GM19025 (cell line): Measurements from ENCODE around the gene G6PC2.
"Not testable (repeated sequence)": the region's sequence is repeated elsewhere in the genome, so short reads cannot be mapped to it uniquely, and the experiment has no call there.

Experiments
- ATAC-seq: cut with Tn5 transposase; IDR thresholded peaks from one replicate; pipeline ENCODE4 v1.9.1; 2021; ENCODE audit warnings: mild to moderate bottlenecking, low read depth, moderate library complexity; ENCODE audit not compliant: unreplicated experiment

Gene G6PC2

DNA sequence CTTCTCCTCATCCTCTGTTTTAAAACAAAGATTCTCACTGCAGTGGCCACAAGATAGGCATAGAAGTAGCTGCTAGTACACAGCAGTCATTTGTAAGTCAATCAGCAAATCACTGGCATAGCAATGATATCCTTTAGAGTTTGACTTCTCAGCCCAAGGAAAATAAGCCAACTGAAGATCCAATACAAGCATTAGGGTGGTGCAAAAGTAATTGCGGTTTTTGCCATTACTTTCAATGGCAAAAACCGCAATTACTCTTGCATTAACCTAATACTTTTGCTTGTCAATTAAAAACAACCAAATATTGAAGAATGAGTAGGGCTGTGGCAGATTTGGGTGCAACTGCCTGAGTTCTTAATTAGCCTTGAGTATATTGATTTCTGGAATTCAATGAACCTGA is 2.8 kb downstream of the G6PC2 start:
- no peak for ATAC-seq

DNA sequence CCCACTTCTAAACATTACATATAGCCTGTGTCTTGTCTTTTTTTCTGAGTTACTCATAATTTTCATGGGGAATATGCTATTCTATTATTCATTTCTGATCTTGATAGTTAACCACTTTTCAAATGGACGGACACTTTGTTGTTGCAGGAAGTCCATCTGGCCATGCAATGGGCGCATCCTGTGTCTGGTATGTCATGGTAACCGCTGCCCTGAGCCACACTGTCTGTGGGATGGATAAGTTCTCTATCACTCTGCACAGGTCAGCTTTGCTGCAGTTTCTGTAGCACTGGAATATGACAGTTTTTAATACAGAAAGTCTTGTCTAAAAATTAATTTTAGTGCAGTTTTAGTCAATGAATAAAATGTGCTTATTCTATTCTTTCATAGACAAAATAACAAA is 3.3 kb downstream of the G6PC2 start:
- ATAC-seq = no peak

DNA sequence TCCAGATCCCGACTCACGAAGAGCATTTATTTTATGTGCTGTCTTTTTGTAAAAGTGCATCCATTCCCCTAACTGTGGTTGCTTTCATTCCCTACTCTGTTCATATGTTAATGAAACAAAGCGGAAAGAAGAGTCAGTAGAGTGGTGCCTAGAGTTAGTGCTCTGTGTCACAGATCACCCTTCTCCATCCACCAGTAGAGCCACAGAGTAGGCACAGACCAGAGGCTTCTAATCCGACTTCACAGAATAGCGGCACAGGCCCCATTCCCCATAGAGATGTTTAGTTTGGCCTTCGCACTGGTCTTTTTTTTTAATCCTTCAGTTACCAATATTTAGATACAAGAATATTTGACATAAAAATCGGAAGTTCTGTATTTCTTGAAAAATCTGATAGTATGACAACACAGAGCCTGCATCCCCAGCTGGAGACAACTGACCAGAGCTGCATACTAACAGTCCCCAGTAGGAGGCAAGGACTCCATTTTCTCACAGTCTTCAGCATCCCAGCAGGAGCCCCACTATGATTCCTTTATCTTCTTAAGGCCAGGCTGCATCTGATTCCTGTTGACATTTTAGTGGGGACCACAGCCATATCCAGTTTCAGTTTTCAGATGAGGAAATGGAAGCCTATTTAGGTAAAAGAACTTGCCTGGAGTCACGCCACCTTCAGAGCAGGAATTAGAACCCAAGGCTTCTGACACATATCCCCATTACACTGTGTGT is 7.0 kb downstream of the G6PC2 start:
- ATAC-seq = no peak

DNA sequence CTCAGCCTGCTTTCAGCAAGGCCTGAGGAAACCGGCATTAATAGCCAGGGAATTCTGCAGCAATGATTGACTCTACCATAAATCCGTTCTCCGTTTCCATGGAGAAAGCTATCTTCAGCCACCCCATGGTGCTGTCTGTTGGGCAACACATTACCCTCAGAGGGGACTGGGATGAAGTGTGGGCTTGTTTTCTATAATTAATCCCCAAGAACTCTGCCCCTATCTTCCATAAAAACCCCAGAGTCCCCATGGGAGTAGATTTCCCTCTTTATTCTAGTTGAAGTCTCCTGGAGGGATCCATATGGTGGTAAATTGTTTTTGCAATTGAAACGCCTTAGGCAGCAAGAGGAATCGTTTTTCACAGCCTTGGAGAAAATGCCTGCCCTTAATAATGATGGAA is 9.2 kb downstream of the G6PC2 start:
- no peak for ATAC-seq

DNA sequence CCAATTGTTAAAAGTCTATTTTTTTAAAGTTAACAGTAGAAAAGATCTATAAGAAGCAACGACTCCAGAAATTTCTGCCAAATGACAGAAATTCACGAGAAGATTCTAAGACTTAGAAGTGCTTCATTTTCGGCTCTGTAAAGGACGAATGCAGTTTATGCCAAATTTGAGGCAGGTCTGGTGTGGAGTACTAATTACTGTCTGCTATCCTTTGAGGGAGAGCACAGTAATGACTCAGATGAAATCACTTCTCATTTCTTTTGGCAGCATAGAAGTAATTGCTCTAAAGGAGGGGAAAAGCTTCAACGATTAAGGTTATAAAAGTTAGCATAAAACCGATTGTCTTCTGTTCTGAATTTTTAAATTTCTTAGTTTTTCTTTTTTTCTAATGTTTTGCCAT is 11.4 kb downstream of the G6PC2 start:
- ATAC-seq = no peak

DNA sequence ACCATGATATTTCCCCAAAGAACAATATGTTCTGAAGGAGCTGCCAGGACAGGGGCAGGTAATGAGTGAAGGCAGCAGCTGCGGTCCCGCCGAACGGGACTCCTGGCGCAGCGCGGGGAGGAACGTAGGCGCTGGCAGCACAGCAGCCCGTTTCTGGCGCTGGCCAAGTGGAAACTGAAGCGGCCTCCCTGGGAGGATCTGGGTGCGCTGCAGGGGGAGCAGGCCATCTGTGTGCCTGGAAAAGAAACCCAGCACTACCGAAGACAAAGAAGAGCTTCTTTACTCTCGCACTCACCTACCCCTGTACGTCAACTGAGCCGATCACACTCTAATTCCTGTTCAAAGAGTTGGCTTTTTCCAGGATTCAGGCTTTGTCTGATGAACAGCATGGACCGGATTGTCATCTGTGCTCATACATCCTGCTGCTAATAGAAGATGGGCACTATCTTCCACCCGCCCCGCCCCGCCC is 11.8 kb downstream of the G6PC2 start:
- no peak for ATAC-seq

DNA sequence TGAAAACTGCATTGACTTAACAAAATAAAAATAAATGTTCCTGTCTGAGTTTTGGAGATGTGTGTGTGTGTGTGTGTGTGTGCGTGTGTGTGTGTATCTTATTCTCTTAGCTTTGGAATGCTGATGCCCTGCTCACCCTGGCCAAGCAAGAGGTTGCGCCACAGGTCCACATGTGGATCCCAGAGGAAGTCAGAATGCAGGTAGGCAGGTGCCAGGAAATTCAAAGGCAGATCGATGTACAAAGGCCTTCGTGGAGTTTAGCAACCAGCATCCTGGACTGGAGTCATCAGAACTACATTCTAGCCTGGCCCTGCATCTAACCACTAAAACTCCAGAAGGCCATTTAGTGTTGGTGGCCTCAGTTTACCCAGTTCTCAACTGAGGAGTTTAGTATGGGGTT is 12.4 kb downstream of the G6PC2 start:
- ATAC-seq = no peak

DNA sequence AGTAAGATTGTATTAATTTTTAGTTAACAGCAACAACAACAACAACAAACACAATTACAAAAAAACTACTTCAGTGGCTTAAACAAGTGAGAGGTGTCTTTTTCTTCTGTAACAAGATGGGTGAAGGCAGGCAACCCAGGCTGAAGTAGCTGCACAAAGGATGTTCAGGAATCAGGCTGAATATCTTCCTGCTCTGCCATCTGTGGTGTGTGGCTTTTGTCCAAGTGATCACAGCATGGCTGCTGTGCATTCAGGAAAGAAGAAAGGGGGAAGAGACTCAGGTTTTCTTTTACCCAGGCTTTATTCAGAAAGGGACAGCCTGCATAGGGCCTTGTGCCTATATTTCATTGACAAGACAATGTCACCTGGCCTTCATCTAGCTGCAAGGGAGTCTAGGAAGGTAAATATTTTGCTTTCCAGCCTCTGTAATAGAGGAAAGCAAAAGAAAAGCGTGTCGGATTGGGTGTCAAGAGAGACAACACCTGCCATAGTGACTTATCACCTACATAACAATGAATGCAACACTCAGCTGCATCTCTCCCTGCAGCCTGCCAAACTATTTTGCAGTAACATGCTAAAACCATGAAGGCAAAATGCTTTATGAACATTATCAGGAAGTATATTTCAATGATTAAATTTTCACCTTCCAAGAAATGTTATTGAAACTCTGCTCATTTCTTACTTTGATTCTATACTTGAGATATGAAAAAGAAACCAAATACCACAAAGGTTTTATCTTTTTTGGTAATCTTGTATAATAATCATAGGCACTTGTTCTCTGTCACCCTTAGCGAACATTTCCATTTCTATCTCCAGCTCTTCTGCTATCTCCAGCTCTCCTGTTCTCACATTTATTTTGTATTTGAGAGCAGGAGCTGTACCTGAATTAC is 14.6 kb downstream of the G6PC2 start:
- no peak for ATAC-seq

DNA sequence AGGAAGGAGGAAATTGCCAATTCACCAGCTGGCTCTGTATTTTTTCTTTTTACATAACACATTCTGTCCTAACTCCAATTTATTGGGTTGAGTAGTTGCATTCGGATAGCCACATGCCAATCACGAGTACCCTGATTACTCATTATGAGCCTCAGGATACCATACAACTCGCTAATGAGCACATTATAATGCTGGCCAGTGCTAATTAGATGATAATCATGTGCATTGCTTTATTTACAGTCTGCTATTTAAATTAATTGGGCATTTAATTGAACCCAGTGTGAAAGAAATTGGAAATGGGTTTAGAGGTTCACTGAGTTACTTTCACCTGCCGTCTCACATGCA is 15.2 kb downstream of the G6PC2 start:
- ATAC-seq = no peak

DNA sequence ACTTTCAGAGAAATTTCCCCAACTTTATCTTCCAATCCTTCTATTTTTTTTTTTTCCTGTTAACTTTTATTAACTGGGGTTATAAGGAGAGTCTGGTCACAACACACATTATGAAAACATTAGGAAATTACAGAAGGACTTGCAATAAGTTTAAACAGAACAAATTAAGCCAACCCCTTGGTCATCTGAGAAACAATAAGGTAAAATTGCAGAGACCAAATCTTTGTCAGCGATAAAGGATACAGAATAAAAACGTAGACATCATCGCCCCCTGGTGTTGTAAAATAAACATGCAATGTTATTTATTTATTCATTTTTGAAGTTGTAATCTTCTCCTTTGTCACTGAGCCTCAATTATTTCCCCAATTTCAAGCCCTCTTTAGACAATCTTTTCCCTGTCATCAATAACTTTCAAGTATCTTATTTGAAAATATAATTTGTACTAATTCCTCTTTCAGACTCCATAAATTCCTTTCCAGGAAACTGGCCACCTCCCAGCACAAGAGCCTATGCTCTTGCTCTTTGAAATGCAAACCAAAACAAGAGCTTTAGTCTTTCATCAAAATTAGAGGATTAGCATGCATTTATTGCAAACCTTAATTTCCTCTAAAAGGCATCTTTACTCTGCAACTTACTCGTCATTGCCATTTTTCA is 19.5 kb downstream of the G6PC2 start:
- no peak for ATAC-seq

DNA sequence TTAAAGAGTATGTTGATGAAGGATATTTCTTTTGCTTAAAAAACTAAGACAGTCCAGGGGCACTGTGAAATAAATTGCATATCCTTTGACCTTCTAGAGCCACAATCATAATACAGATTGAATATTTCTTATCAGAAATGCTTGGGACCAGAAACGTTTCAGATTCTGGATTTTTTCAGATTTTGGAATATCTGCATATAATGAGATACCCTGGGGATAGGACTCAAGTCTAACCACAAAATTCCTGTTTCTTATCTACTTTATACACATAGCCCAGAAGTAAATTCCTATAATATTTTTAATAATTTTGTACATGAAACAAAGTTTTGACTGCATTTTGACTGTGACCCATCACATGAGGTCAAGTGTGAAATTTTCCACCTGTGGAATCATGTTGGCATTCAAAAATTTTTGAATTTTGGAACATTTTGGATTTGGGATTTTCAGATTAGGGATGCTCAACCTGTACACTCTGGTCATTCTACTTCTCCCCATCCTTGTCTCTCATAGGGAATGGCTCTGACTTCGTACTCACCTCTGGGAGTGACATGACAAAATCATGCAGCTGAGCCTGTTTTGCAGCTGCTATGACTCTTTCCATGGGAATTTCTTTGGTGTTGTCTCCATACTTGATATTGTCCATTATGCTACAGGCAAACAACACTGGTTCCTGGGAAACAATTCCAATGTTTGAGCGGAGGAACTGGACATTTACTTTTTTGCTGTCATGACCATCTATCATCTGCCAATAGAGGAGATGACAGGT is 25.7 kb downstream of the G6PC2 start:
- no peak for ATAC-seq

DNA sequence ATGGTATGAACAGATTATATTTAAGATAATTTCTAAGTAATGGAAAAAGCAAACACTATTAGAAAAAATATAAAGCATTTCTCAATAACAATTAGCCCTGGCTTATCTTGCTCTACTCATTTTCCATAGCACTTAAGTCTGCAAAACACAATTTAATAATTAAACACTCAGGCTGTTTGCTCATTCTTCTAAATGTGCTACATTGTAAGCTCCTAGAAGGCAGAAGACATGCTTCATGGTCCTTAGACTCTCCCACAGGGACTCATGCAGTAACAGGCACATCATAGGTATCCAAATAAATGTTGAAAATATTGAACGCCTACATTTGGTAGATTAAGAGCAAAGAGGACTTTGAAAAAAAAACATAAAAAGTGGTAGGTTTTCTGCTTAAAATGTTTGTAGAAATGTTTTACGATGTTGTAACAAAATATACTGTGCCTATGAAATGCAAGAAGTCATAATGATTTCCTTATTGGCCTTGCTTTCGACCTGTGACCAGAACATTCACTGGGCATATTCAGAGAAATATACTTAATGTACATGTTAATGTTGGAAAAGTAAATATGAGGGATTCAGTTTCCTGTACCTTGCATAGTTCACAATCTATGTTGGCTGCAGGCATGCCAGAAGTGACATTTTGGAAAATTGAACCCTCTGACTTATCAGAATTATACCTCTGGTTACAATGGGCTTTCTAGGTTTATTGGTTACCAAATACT is 27.2 kb downstream of the G6PC2 start:
- ATAC-seq = no peak

DNA sequence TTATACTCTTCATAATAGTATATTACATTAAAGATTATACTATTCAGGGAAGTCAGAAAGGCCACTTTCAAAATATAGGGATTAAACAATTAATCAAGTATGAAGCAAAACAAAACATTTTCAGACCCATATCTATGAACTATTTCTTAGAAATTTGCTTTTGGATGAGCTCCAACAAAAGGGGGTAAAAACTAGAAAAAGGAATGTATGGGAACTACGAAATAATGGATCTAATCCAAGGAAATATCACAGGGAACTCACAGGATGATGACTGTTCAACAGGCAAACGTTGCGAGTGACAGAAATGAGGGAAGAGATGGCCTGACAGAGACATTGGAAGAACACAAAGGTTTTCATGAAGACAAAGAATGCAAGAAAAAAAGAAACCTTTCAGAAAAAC is 27.9 kb downstream of the G6PC2 start:
- no peak for ATAC-seq

DNA sequence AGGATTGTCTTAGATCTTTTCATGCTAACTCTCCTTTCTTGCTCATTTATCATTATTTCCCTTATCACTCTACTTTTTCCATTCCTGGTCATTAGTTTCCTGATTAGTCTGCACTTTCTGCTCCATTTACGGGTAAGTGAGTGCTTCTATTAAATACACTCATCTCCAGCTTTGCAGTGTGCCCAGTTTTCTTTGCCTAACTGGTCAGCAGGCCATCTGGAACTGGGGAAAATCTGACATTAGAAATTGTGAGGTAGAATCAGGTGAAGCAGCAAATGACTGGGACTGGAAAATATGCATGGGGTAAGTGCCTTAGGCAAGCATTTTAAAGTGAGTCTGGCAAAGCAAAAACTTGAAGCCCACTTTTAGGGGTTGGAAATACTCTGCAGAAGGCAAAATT is 29.2 kb downstream of the G6PC2 start:
- no peak for ATAC-seq

DNA sequence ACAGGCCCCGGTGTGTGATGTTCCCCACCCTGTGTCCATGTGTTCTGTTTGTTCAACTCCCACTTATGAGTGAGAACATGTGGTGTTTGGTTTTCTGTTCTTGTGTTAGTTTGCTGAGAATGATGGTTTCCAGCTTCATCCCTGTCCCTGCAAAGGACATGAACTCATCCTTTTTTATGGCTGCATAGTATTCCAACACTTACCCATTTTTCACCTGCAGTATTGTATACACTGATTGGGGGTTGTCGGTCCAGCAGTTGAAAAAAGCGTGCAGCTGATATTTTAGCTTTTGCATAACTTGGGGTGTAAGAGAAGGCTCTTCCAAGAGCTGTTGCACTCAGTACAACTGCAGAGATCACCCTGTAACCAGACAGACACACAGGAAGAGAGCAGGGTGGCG is 31.1 kb downstream of the G6PC2 start:
- ATAC-seq = not testable (repeated sequence)

DNA sequence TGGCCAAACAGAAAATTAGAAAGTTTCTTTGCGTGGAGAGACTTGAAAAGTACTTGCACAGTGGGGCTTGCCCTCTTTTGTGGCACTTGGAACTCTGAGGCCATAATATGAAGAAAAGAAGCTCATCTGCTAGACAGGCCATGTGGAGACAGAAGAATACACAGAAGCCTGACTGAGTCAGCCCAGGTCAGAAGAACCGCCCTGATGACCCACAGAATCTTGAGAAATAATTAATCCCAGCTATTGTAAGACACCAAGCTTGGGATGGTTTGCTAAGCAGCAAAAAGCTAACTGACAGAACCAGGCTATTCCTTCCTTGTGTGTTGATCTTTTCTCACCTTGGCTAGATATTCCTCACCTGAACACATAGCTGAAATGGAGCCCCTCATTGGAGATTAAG is 33.7 kb downstream of the G6PC2 start:
- ATAC-seq = no peak

DNA sequence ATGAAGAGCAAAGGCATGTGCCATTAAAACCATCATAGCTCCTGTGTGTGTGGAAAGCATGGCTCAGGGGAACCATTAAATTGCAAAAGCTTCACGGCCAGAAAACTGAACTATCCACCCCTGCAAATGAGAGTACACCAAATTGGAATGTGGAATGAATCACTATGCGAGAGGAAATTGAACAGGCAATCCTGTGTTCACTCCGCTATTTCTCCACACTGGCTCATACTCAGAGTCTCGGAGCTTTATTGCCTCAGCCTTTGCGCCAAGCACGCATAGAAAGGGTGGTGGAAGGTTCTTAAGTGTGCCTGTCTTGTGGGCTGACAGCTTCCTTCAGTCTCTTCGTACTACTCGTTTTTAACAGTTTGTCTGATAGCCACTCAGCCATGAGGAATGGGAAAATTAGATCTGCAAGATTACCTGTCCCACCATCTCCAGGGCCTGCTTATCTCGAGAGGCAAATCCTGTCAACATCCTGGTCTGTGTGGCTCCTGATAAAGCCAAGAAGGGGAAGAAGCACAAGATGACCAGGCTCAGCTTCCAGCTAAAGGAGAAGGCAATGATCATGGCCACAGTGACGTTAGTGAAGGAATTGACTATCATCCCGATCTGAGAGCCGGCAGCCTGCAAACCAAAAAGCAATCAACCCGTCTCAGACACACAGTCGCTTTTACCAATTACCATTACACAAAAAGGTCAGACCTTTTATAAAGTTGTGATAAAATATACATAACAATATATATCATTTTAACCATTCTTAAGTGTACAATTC is 34.9 kb downstream of the G6PC2 start:
- ATAC-seq = no peak

DNA sequence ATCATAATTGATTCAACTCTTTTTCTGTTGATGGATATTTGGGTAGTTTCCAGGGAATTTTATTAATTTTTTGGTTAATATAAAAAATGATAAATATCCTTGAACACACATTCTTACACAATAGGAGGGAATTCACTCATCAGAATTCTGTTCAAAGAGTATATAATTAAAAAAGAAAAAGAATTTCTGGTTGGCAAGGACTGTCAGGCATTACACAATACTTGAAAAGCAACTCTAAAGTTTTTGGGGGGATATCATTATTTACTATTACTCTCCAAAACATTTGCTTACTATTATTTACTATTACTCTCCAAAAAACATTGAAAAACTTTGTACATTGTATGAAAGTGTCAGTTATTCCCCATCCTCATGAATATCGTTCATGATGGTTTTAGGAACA is 38.0 kb downstream of the G6PC2 start:
- no peak for ATAC-seq

DNA sequence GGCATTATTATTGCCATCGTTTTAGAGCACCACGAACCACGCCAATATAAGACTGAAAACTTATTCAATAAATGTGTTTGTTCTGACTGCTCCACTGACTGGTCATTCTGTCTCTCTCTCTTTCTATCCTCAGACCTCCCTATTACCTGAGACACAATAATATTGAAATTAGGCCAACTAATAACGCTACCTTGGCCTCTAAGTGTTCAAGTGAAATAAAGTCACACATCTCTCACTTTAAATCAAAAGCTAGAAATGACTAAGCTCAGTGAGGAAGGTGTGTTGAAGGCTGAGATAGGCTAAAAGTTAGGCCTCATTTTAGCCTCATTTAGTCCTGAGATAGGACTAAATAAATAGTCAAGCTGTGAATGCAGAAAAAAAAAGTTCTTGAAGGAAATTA is 38.8 kb downstream of the G6PC2 start:
- ATAC-seq = no peak
